GM12864 (cell line): ENCODE results near the gene STK17A.

Experiments
- DNase-seq: peaks from one replicate; pipeline ENCODE4 v3.0.0-alpha.2; 2011; ENCODE audit warnings: low read depth
- H3K4me3 ChIP-seq: 2 replicates; pipeline ENCODE4 v1.5.1; 2011; ENCODE audit warnings: mild to moderate bottlenecking, low read depth, low read length, control low read depth
- CTCF ChIP-seq: IDR thresholded peaks from 2 replicates; pipeline ENCODE4 v1.5.1; 2011; ENCODE audit warnings: low read depth, mild to moderate bottlenecking, moderate library complexity, low read length, control low read depth, inconsistent platforms; ENCODE audit errors: missing control alignments

Gene STK17A

GRCh38 chr7:43612599-43613589 lies 30.0 kb downstream of the STK17A start:
- no peak for DNase-seq
- TF ChIP-seq CTCF: no peak
- H3K4me3 ChIP-seq: no peak overlapping the region

GRCh38 chr7:43615558-43616145 lies 32.7 kb downstream of the STK17A start:
- no peak for TF ChIP-seq CTCF
- DNase-seq: no peak
- no peak overlapping the region for H3K4me3 ChIP-seq

DNA sequence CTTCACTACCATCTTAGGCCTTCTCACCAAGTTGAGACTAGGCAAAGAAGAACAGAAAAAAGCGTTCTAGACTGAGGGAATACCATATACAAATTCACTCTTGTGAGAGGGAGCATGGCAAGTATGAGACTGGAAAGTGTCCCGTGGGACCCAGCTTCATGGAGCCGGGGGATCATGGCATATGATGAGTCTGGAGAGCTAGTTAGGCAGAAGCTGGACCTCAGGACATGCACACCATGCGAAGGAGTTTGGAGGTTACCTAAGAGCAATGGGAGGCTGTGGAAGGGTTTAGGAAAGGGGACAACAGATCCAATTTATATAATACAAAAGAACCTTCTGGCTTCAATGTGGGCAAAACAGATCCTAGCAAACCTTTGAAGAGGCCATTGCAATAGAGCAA lies 34.1 kb downstream of the STK17A start:
- DNase-seq: no peak
- H3K4me3 ChIP-seq: no peak overlapping the region
- no peak for TF ChIP-seq CTCF

GRCh38 chr7:43618073-43618472 lies 35.2 kb downstream of the STK17A start:
- H3K4me3 ChIP-seq: no peak overlapping the region
- no peak for TF ChIP-seq CTCF

GRCh38 chr7:43619213-43620012 lies 36.5 kb downstream of the STK17A start:
- no peak for TF ChIP-seq CTCF
- no peak overlapping the region for H3K4me3 ChIP-seq
- DNase-seq: no peak

More at GRCh38 chr7:43618073-43618472, 35.2 kb downstream of the STK17A start:
- DNase-seq: no peak

DNA sequence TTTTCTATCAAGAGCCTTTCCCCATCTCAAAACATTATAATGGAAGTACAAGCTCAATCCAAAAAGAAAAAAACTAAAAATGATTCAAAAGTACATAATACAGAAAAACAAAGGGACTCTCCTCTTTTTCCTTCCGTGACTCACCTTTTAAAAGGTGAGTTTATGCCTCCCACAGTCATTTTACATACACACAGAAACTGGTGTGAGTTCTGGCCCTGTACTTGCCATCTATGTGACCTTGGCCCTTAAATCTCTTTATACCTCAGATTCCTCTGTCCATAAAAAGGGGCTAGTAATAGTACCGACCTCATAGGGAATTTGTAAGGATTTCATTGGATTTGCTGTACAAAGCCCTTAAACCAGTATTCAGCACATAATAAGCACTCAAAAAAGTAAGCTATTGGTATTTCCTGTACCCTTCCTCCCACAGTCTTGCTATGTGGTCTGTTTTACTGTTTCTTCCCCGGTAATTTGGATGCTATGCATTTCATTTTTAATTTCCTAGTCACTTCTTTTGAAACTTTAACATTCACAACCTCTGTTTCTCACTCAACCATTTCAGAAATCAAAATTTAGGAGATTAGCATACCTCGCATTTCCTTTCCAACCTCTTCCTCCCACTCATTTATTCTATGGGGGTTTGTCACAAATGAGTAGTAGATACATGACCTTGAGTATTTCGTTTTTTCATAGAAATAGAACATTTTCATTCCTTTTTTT lies 39.0 kb downstream of the STK17A start:
- no peak for TF ChIP-seq CTCF
- DNase-seq: no peak
- H3K4me3 ChIP-seq: no peak overlapping the region
